A549 (cell line): ENCODE measurements around the gene DPY19L3. TPM values are rescaled to one million over a fixed set of nuclear protein-coding genes. Genes with fewer than 3 reads are reported as not detected.
A peak's percentile ranks its signal among the peaks of the same experiment; 100 is the strongest.

Experiments used
- ATAC-seq, 2 experiments: fragments of 200-7000 bp in 1 of 2; fragments of >200 bp in 1 of 2; cut with Nextera tagmentation in 1 of 2; cut with Tn5 transposase in 1 of 2; 3 replicates each; pipeline versions ENCODE4 v1.8.0 to v1.9.1; 2018 to 2020; ENCODE audit warnings: mild to moderate bottlenecking in 1 of 2, moderate library complexity in 1 of 2
- CTCF ChIA-PET: fragments of 300-600 bp; sonication (Branson Sonifier 250); formaldehyde crosslinking; extraction: SDS; loops from one replicate; lab custom pipeline; 2021; ENCODE audit warnings: antibody characterized with exemption, inconsistent platforms; lab: Yijun Ruan, JAX
- POLR2A ChIA-PET: fragments of 350-600 bp; formaldehyde crosslinking; extraction: SDS; loops from one replicate; lab custom pipeline; 2021; ENCODE audit warnings: antibody characterized with exemption, inconsistent platforms; lab: Yijun Ruan, JAX
- DNase-seq, 2 experiments: peaks; one replicate each; pipeline versions ENCODE4 v3.0.0 to v3.0.0-alpha.2; 2011 to 2016; ENCODE audit warnings: low read depth in 1 of 2, low spot score in 1 of 2
- FAIRE-seq: peaks from 2 replicates; lab custom pipeline; 2011; peaks lifted over from hg19 to GRCh38; lab: Jason Lieb, UNC
- H3K27ac ChIP-seq, 2 experiments: fragments of >200 bp; sonication (Bioruptor Twin); formaldehyde crosslinking; 3 replicates each; pipeline ENCODE4 v1.5.1; 2016 to 2017
- H3K4me1 ChIP-seq: fragments of >200 bp; sonication (Bioruptor Twin); formaldehyde crosslinking; 3 replicates; pipeline ENCODE4 v1.6.1; 2016
- H3K4me2 ChIP-seq: fragments of >200 bp; sonication (Bioruptor Twin); formaldehyde crosslinking; 3 replicates; pipeline ENCODE4 v1.6.1; 2016
- H3K4me3 ChIP-seq: fragments of >200 bp; sonication (Bioruptor Twin); formaldehyde crosslinking; 3 replicates; pipeline ENCODE4 v1.5.1; 2016
- H3K9me3 ChIP-seq: fragments of >200 bp; sonication (Bioruptor Twin); formaldehyde crosslinking; 3 replicates; pipeline ENCODE4 v1.6.1; 2016
- CBX2 ChIP-seq: fragments of 200-600 bp; sonication (generic); IDR thresholded peaks from 2 replicates; pipeline ENCODE4 v1.6.1; 2016; ENCODE audit warnings: low read depth, mild to moderate bottlenecking, borderline replicate concordance
- CBX8 ChIP-seq: fragments of 200-600 bp; sonication (generic); IDR thresholded peaks from 2 replicates; pipeline ENCODE4 v1.6.1; 2016
- CHD2 ChIP-seq: fragments of 150-350 bp; IDR thresholded peaks from 2 replicates; pipeline ENCODE4 v1.6.1; 2014; ENCODE audit warnings: low read length; ENCODE audit not compliant: partially characterized antibody
- CHD4 ChIP-seq: fragments of 200-600 bp; sonication (generic); IDR thresholded peaks from 2 replicates; pipeline ENCODE4 v1.6.1; 2016; ENCODE audit warnings: antibody characterized with exemption, mild to moderate bottlenecking, borderline replicate concordance
- EHF ChIP-seq: fragments of 250-450 bp; sonication (Bioruptor Pico); IDR thresholded peaks from 2 replicates; pipeline ENCODE4 v1.5.0; 2020; ENCODE audit warnings: mild to moderate bottlenecking
- ESRRA ChIP-seq: fragments of 150-350 bp; IDR thresholded peaks from 2 replicates; pipeline ENCODE4 v1.6.1; 2014; ENCODE audit warnings: mild to moderate bottlenecking, low read length, borderline replicate concordance
- FOSL2 ChIP-seq, 2 experiments: fragments of 450-650 bp in 1 of 2; fragments of >200 bp in 1 of 2; sonication (Bioruptor Twin) in 1 of 2; formaldehyde crosslinking; IDR thresholded peaks; 2 replicates each; pipeline versions ENCODE4 v1.5.0 to v1.6.1; 2016 to 2020; ENCODE audit warnings: mild to moderate bottlenecking in 1 of 2, moderate library complexity in 1 of 2
- HEYL ChIP-seq: fragments of 250-450 bp; sonication (Bioruptor Pico); IDR thresholded peaks from 2 replicates; pipeline ENCODE4 v1.8.0; 2021; ENCODE audit warnings: mild to moderate bottlenecking, moderate library complexity
- MAFK ChIP-seq: fragments of 450-650 bp; IDR thresholded peaks from 2 replicates; pipeline ENCODE4 v1.6.1; 2014; ENCODE audit not compliant: partially characterized antibody
- MAZ ChIP-seq: fragments of 150-350 bp; IDR thresholded peaks from 2 replicates; pipeline ENCODE4 v1.6.1; 2014; ENCODE audit warnings: antibody characterized with exemption, low read depth, low read length, borderline replicate concordance
- ZC3H11A ChIP-seq: fragments of 450-650 bp; IDR thresholded peaks from 2 replicates; pipeline ENCODE4 v1.6.1; 2014; ENCODE audit warnings: antibody characterized with exemption, mild to moderate bottlenecking
- ZNF302 ChIP-seq: fragments of 250-450 bp; sonication (Bioruptor Pico); IDR thresholded peaks from 2 replicates; pipeline ENCODE4 v1.9.0; 2021; ENCODE audit warnings: inconsistent platforms, mild to moderate bottlenecking, moderate library complexity
- ZSCAN20 ChIP-seq: fragments of 250-450 bp; sonication (Bioruptor Pico); IDR thresholded peaks from 2 replicates; pipeline ENCODE4 v1.8.0; 2022; ENCODE audit warnings: mild to moderate bottlenecking, moderate library complexity
- WGBS: methylation state at CpG from one replicate; pipeline ENCODE4 v1.1.6; 2017; ENCODE audit errors: missing lambda C conversion rate; 5-methylcytosine and 5-hydroxymethylcytosine counted together
- polyA plus RNA-seq, 4 experiments: library from polyadenylated mRNA; depleted of rRNA in 3 of 4; stranded (reverse); fragments of >200 nt; fragmentation: RNase III in 1 of 4; extraction: RNeasy Plus Mini Kit Qiagen cat#74134 plus additional on column Dnase treatment in 1 of 4; gene quantifications; 2 replicates in 3 of 4; 3 replicates in 1 of 4; pipeline ENCODE4 v1.2.3, GENCODE V29; 2011 to 2017
- TF ChIP-seq, protein P1 (sequence below): fragments of >200 bp; sonication (Bioruptor Twin); formaldehyde crosslinking; IDR thresholded peaks from 2 replicates; pipeline ENCODE4 v1.6.1; 2016
- TF ChIP-seq, protein P2 (sequence below): fragments of 250-450 bp; sonication (Bioruptor Pico); IDR thresholded peaks from 2 replicates; pipeline ENCODE4 v1.5.0; 2021; ENCODE audit warnings: mild to moderate bottlenecking, moderate library complexity, borderline replicate concordance
- TF ChIP-seq, protein P3 (sequence below): fragments of >200 bp; sonication (Bioruptor Twin); formaldehyde crosslinking; IDR thresholded peaks from 3 replicates; pipeline ENCODE4 v1.6.1; 2016
- TF ChIP-seq, protein P4 (sequence below): IDR thresholded peaks from 2 replicates; pipeline ENCODE4 v1.6.1; 2012

The DPY19L3 gene
- polyA plus RNA-seq, 2 of the 4 experiments (the other 2 are of a cell fraction): 15.7 to 28.9 TPM

DNA sequence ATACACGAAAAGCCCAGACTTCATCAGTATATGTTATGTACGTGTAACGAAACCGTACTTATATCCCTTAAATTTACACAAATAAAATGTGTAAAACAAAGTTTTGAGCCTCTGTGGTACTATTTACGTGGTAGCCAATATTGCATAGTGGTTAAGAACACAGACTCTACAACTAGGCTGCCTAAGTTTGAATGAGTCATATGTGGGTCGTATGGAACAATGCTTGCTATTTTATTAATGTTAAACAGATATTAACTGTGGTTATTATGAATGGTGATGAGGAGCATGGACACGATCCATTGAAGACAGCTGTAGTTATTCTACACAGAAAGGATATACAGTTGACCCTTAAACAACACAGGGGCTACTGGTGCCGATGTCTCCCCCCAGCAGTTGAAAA is 42.5 kb downstream of the DPY19L3 start:
- CTCF ChIA-PET: interaction anchor here (0.6 kb wide), 1 partner anchor 74 kb away, joined by 3 read pairs; no protein-coding TSS in a partner anchor
- ATAC-seq (no peak), FAIRE-seq (peak; percentile 96), DNase-seq (no peak)
- no peaks in the 10 kb centered on the region for H3K4me1 ChIP-seq
- H3K27ac ChIP-seq: no peak overlapping the region
- no peak overlapping the region for H3K4me2 ChIP-seq
- 85% methylated on average over 8 of the region's 8 CpGs for WGBS
- no peak overlapping the region for H3K4me3 ChIP-seq
- POLR2A ChIA-PET: no interaction called here
- TF ChIP-seq FOSL2 (IDR thresholded peaks at IDR 0.05) (no peak), FOSL2 (CRISPR knock-in tag; IDR thresholded peaks at IDR 0.05) (peak; percentile 19; the same call in 1 of the 2 replicates), ESRRA (no peak), EHF (CRISPR knock-in tag) (no peak)
- TF ChIP-seq, all 56 proteins: peak for 1
- no peaks in the 10 kb centered on the region for H3K9me3 ChIP-seq

DNA sequence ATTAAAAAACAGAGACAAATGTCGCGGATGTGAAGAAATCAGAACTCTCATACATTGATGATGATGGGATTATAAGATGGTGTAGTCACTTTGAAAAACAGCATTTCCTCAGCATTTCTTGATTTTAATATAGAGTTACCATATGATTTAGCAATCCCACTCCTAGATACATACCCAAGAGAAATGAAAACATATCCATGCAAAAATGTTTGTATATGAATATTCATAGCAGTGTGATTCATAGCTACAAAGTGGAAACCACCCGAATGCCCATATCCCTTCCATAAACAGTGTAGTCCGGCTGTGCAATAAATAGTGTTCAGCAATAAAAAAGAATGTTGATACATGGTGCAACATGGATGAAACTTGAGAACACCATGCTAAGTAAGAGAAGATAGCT is 44.6 kb downstream of the DPY19L3 start:
- no peaks in the 10 kb centered on the region for H3K4me1 ChIP-seq
- no peak overlapping the region for H3K4me2 ChIP-seq
- H3K9me3 ChIP-seq: no peaks in the 10 kb centered on the region
- 90% methylated on average over 4 of the region's 4 CpGs for WGBS
- DNase-seq: no peak
- peak; percentile 99 for FAIRE-seq
- H3K4me3 ChIP-seq: no peak overlapping the region
- TF ChIP-seq, protein P1, sequence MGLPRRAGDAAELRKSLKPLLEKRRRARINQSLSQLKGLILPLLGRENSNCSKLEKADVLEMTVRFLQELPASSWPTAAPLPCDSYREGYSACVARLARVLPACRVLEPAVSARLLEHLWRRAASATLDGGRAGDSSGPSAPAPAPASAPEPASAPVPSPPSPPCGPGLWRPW: no peak
- TF ChIP-seq ZNF302 (CRISPR knock-in tag): no peak
- no peak for TF ChIP-seq CHD2
- TF ChIP-seq, protein P2, sequence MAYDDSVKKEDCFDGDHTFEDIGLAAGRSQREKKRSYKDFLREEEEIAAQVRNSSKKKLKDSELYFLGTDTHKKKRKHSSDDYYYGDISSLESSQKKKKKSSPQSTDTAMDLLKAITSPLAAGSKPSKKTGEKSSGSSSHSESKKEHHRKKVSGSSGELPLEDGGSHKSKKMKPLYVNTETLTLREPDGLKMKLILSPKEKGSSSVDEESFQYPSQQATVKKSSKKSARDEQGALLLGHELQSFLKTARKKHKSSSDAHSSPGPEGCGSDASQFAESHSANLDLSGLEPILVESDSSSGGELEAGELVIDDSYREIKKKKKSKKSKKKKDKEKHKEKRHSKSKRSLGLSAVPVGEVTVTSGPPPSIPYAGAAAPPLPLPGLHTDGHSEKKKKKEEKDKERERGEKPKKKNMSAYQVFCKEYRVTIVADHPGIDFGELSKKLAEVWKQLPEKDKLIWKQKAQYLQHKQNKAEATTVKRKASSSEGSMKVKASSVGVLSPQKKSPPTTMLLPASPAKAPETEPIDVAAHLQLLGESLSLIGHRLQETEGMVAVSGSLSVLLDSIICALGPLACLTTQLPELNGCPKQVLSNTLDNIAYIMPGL (CRISPR knock-in tag): no peak
- TF ChIP-seq, protein P3, sequence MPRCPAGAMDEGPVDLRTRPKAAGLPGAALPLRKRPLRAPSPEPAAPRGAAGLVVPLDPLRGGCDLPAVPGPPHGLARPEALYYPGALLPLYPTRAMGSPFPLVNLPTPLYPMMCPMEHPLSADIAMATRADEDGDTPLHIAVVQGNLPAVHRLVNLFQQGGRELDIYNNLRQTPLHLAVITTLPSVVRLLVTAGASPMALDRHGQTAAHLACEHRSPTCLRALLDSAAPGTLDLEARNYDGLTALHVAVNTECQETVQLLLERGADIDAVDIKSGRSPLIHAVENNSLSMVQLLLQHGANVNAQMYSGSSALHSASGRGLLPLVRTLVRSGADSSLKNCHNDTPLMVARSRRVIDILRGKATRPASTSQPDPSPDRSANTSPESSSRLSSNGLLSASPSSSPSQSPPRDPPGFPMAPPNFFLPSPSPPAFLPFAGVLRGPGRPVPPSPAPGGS: no peak
- no peak for TF ChIP-seq HEYL (CRISPR knock-in tag)
- no peak for TF ChIP-seq ZC3H11A
- TF ChIP-seq, all 56 proteins: peak for 0
- no peak overlapping the region for H3K27ac ChIP-seq
- ChIA-PET POLR2A (interaction anchor here (1.7 kb wide), 1 partner anchor 45 kb away, joined by 6 read pairs; the partner anchor contains the start of gene DPY19L3), CTCF (interaction anchor here (0.6 to 1.2 kb wide), 3 partner anchors 11 to 27 kb away, joined by 3 read pairs; no protein-coding TSS in a partner anchor)
- no peak for ATAC-seq

DNA sequence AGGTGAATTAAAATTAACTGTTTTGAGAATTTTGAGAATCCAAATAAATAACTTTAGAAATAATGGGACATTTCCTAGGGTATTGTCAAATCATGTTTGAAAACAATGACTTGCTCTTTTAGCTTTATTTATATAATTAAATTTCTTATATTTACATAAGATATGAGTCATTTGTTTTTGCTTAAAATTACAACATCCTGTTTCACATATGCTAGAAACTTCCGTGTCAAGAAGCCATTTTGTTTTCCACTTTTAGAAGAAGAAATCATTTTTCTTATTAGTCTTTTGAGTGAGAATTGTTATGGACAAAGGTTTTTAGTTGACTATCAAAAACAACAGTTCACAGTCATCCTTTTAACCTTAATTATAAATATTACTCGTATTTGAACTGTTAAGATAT is 48.2 kb downstream of the DPY19L3 start:
- POLR2A ChIA-PET: no interaction called here
- H3K4me1 ChIP-seq: no peaks in the 10 kb centered on the region
- no peak overlapping the region for H3K4me2 ChIP-seq
- H3K4me3 ChIP-seq: no peak overlapping the region
- TF ChIP-seq MAZ (no peak), ZSCAN20 (CRISPR knock-in tag) (no peak), MAFK (peak; percentile 36), CHD4 (no peak), CBX2 (no peak), CBX8 (no peak), FOSL2 (IDR thresholded peaks at IDR 0.05) (no peak), FOSL2 (CRISPR knock-in tag; IDR thresholded peaks at IDR 0.05) (peak; percentile 58)
- TF ChIP-seq, protein P4, sequence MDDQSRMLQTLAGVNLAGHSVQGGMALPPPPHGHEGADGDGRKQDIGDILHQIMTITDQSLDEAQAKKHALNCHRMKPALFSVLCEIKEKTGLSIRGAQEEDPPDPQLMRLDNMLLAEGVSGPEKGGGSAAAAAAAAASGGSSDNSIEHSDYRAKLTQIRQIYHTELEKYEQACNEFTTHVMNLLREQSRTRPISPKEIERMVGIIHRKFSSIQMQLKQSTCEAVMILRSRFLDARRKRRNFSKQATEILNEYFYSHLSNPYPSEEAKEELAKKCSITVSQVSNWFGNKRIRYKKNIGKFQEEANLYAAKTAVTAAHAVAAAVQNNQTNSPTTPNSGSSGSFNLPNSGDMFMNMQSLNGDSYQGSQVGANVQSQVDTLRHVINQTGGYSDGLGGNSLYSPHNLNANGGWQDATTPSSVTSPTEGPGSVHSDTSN: no peak
- CTCF ChIA-PET: interaction anchor here (2.5 kb wide), 1 partner anchor 11 kb away, joined by 7 read pairs; no protein-coding TSS in a partner anchor
- WGBS: 83% methylated on average over 2 of the region's 2 CpGs
- ATAC-seq (no peak), DNase-seq (peak in 1 of 2 experiments; percentile 29), FAIRE-seq (peak; percentile 99)
- no peaks in the 10 kb centered on the region for H3K9me3 ChIP-seq
- H3K27ac ChIP-seq: no peak overlapping the region
